K562 (cell line): Measurements from ENCODE around the gene UBN1. TPM values are rescaled to one million over a fixed set of nuclear protein-coding genes. Genes with fewer than 3 reads are reported as not detected.

ENCODE experiments used
- ATAC-seq: fragments of 200-7000 bp; cut with Tn5 transposase; 3 replicates; pipeline ENCODE4 v1.9.1; 2020; ENCODE audit warnings: moderate library complexity
- BruUV-seq: library from RNA; stranded (reverse); fragments of 400-500 nt; replicated peaks from 2 replicates; lab custom pipeline; 2021; lab: Mats Ljungman, UMichigan
- CTCF ChIA-PET: fragments of 300-600 bp; formaldehyde crosslinking; extraction: SDS; loops from one replicate; lab custom pipeline; 2021; ENCODE audit warnings: low intra/inter-chr PET ratio; lab: Yijun Ruan, JAX
- POLR2A ChIA-PET: fragments of 300-600, 350-650 bp; sonication (Branson Sonifier 250); formaldehyde crosslinking; extraction: SDS; loops from one replicate; lab custom pipeline; 2021; ENCODE audit warnings: antibody characterized with exemption, inconsistent platforms; lab: Yijun Ruan, JAX
- DNase-seq, 4 experiments: peaks; one replicate each; pipeline versions ENCODE4 v3.0.0 to v3.0.0-alpha.2; 2011 to 2018; ENCODE audit warnings: low spot score in 3 of 4, mixed read lengths in 3 of 4; ENCODE audit errors: extremely low read depth in 1 of 4
- FAIRE-seq: peaks from 2 replicates; lab custom pipeline; 2011; peaks lifted over from hg19 to GRCh38; lab: Jason Lieb, UNC
- H2AFZ ChIP-seq: 2 replicates; pipeline ENCODE4 v1.6.0; 2011; ENCODE audit warnings: low read depth, low read length, control low read depth, inconsistent platforms
- H3K27ac ChIP-seq: fragments of 200-600 bp; 3 replicates; pipeline ENCODE4 v1.8.0; 2011; ENCODE audit warnings: low read depth, mild to moderate bottlenecking, control low read depth, inconsistent platforms, low read length, moderate library complexity, mixed read lengths; ENCODE audit errors: extremely low read depth
- H3K27me3 ChIP-seq, 2 experiments: fragments of 300-600 bp in 1 of 2; 2 replicates in 1 of 2; 3 replicates in 1 of 2; pipeline versions ENCODE4 v1.6.0 to v1.8.0; 2011; ENCODE audit warnings: inconsistent platforms in 2 of 2, low read length in 2 of 2, mild to moderate bottlenecking in 1 of 2, mixed read lengths in 1 of 2, moderate library complexity in 1 of 2; ENCODE audit not compliant: control insufficient read depth in 2 of 2, insufficient read depth in 2 of 2
- H3K36me3 ChIP-seq: fragments of 300-600 bp; 3 replicates; pipeline ENCODE4 v1.8.0; 2011; ENCODE audit warnings: mild to moderate bottlenecking, low read length, inconsistent platforms; ENCODE audit not compliant: control insufficient read depth, insufficient read depth
- H3K4me1 ChIP-seq, 2 experiments: fragments of 200-600 bp in 1 of 2; replicated peaks in 1 of 2; 2 replicates in 1 of 2; 3 replicates in 1 of 2; pipeline versions ENCODE4 v1.5.1 to v1.8.0; 2011; ENCODE audit warnings: inconsistent platforms in 2 of 2, low read length in 2 of 2, mild to moderate bottlenecking in 1 of 2, mixed read lengths in 1 of 2, moderate library complexity in 1 of 2; ENCODE audit not compliant: control insufficient read depth in 2 of 2, insufficient read depth in 2 of 2
- H3K4me2 ChIP-seq: 2 replicates; pipeline ENCODE4 v1.6.1; 2011; ENCODE audit warnings: low read length, control low read depth, inconsistent platforms, mixed read lengths; ENCODE audit not compliant: insufficient read depth
- H3K4me3 ChIP-seq: fragments of 200-600 bp; sonication (generic), shearing (Covaris generic); 2 replicates; pipeline ENCODE4 v1.5.1; 2016; ENCODE audit warnings: control low read depth, inconsistent platforms
- H3K79me2 ChIP-seq: fragments of 200-600 bp; 3 replicates; pipeline ENCODE4 v1.8.0; 2011; ENCODE audit warnings: low read length, inconsistent platforms; ENCODE audit not compliant: control insufficient read depth, insufficient read depth
- H3K9ac ChIP-seq, 2 experiments: 2 replicates each; pipeline versions ENCODE4 v1.6.0 to v1.6.1; 2011; ENCODE audit warnings: low read depth in 2 of 2, low read length in 2 of 2, control low read depth in 1 of 2, inconsistent platforms in 1 of 2, mild to moderate bottlenecking in 1 of 2, mixed read lengths in 1 of 2; ENCODE audit not compliant: insufficient read depth in 1 of 2
- H3K9me1 ChIP-seq: one replicate; pipeline ENCODE4 v1.6.0; 2011; ENCODE audit warnings: inconsistent platforms, mild to moderate bottlenecking, low read length, moderate library complexity; ENCODE audit not compliant: control insufficient read depth, insufficient read depth
- H3K9me3 ChIP-seq: replicated peaks from 2 replicates; pipeline ENCODE4 v1.5.1; 2011; ENCODE audit warnings: low read depth, low read length, inconsistent platforms; ENCODE audit not compliant: control insufficient read depth, insufficient read depth
- H4K20me1 ChIP-seq: replicated peaks from 2 replicates; pipeline ENCODE4 v1.6.1; 2011; ENCODE audit warnings: low read length, inconsistent platforms, mixed read lengths; ENCODE audit not compliant: control insufficient read depth, insufficient read depth
- BHLHE40 ChIP-seq: IDR thresholded peaks from 2 replicates; pipeline ENCODE4 v1.6.1; 2011; ENCODE audit warnings: low read length, improper control_type of control experiment
- PHF20 ChIP-seq: fragments of 450-650 bp; IDR thresholded peaks from 2 replicates; pipeline ENCODE4 v1.6.1; 2018; ENCODE audit not compliant: partially characterized antibody
- WGBS: fragments of 100-300 bp; shearing (Covaris generic); methylation state at CpG from one replicate; pipeline ENCODE4 v1.1.6; 2016; ENCODE audit warnings: low coverage, mixed read lengths; ENCODE audit not compliant: insufficient coverage; ENCODE audit errors: missing lambda C conversion rate; 5-methylcytosine and 5-hydroxymethylcytosine counted together
- in situ Hi-C: fragments of 300-500 bp; cut with MboI; formaldehyde crosslinking; loops from 4 replicates; pipeline ENCODE4 v1.15.0; 2018; ENCODE audit warnings: inconsistent platforms, mixed read lengths
- intact Hi-C: fragments of 100-400 bp; cut with micrococcal nuclease; formaldehyde crosslinking; loops from 2 replicates; pipeline ENCODE4 v1.14.2; 2022
- polyA plus RNA-seq, 8 experiments: library from polyadenylated mRNA; depleted of rRNA in 4 of 8; stranded (reverse) in 5 of 8; unstranded in 3 of 8; fragments of >200 nt; fragmentation: Nextera tagmentation in 2 of 8; fragmentation: Illumina TruSeq in 1 of 8; extraction: Ambion mirVana in 2 of 8; extraction: Trizol in 1 of 8; gene quantifications; 2 replicates each; pipeline versions ENCODE4 v1.2.1 to v1.2.3, GENCODE V29; 2011 to 2014; ENCODE audit warnings: inconsistent platforms in 1 of 8, missing spikeins in 1 of 8
- total RNA-seq, 7 experiments: library from RNA; depleted of rRNA in 6 of 7; stranded (reverse); fragments of >200 nt in 6 of 7; fragmentation: Illumina TruSeq in 2 of 7; extraction: Trizol in 2 of 7; gene quantifications; 2 replicates each; pipeline versions ENCODE4 v1.2.1 to v1.2.3, GENCODE V29; 2011 to 2021; ENCODE audit warnings: low replicate concordance in 1 of 7
- TF ChIP-seq, protein P1 (sequence below): fragments of 250-450 bp; sonication (Bioruptor Pico); IDR thresholded peaks from 2 replicates; pipeline ENCODE4 v1.9.0; 2021; ENCODE audit warnings: mild to moderate bottlenecking, inconsistent platforms

UBN1 gene
- total and polyA plus RNA-seq, 9 of the 15 experiments (the other 6 are each of a cell fraction or from before 2014, with no cell fraction given) = 1.5 to 45.7 (median 20.6) TPM

GRCh38 chr16:4832698-4833343 is 14.5 kb upstream of the UBN1 start:
- Histone ChIP-seq H3K27me3 (no peaks in the 10 kb centered on the region), H3K4me3 (no peak overlapping the region), H3K4me2 (no peak overlapping the region), H3K79me2 (peaks cover 27% of the 10 kb centered on the region), H3K9me3 (no peaks in the 10 kb centered on the region), H3K27ac (no peak overlapping the region), H3K36me3 (peaks cover 88% of the 10 kb centered on the region), H3K9me1 (no peaks in the 10 kb centered on the region), H3K4me1 (peaks cover 7 to 11% of the 10 kb centered on the region in 2 experiments; a peak in 4 of 5 replicates), H3K9ac (no peak overlapping the region), H4K20me1 (peaks cover 8% of the 10 kb centered on the region), H2AFZ (no peak overlapping the region)
- no peak for DNase-seq
- intact Hi-C loops = no loop called here
- POLR2A ChIA-PET = no interaction called here
- no TSS peak for BruUV-seq
- in situ Hi-C loops = no loop called here
- no peak for FAIRE-seq
- ATAC-seq = no peak
- TF ChIP-seq, protein P1, sequence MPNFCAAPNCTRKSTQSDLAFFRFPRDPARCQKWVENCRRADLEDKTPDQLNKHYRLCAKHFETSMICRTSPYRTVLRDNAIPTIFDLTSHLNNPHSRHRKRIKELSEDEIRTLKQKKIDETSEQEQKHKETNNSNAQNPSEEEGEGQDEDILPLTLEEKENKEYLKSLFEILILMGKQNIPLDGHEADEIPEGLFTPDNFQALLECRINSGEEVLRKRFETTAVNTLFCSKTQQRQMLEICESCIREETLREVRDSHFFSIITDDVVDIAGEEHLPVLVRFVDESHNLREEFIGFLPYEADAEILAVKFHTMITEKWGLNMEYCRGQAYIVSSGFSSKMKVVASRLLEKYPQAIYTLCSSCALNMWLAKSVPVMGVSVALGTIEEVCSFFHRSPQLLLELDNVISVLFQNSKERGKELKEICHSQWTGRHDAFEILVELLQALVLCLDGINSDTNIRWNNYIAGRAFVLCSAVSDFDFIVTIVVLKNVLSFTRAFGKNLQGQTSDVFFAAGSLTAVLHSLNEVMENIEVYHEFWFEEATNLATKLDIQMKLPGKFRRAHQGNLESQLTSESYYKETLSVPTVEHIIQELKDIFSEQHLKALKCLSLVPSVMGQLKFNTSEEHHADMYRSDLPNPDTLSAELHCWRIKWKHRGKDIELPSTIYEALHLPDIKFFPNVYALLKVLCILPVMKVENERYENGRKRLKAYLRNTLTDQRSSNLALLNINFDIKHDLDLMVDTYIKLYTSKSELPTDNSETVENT = no peak
- TF ChIP-seq PHF20 (no peak), BHLHE40 (no peak)
- CTCF ChIA-PET = no interaction called here
- 90% methylated on average over 6 of the region's 6 CpGs for WGBS
